DOHH2 (cell line): ENCODE data around the gene LTB4R.

Source experiments
- EZH2phosphoT487 ChIP-seq: fragments of 200-600 bp; sonication (generic); IDR thresholded peaks from 2 replicates; pipeline ENCODE4 v1.6.1; 2017; ENCODE audit warnings: borderline replicate concordance, mild to moderate bottlenecking, antibody characterized with exemption, low read length, moderate library complexity, mixed read lengths
- TF ChIP-seq, protein P1 (sequence below): fragments of 200-600 bp; sonication (generic); IDR thresholded peaks from one replicate; pipeline ENCODE4 v1.5.1; 2014; ENCODE audit warnings: antibody characterized with exemption, mild to moderate bottlenecking, low read depth, low read length; ENCODE audit not compliant: poor library complexity, severe bottlenecking

DNA sequence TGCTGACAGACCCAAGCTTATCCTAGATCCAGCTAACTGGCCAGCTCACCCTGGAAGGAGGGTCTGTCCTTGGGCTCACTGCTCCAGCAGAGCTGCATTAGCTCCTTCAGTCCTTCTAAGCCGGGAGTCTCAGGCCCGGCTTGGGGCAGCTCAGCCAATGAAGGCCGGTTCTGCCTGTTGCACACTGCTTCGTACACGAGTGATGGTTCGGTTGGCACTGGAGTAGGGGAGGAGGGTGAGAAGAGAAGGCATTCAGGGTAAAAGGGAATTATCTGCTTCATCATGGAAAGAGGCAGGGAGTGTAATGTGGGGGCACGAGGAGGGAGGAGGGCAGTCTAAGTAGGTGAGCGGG lies 26.5 kb downstream of the LTB4R start:
- TF ChIP-seq, protein P1, sequence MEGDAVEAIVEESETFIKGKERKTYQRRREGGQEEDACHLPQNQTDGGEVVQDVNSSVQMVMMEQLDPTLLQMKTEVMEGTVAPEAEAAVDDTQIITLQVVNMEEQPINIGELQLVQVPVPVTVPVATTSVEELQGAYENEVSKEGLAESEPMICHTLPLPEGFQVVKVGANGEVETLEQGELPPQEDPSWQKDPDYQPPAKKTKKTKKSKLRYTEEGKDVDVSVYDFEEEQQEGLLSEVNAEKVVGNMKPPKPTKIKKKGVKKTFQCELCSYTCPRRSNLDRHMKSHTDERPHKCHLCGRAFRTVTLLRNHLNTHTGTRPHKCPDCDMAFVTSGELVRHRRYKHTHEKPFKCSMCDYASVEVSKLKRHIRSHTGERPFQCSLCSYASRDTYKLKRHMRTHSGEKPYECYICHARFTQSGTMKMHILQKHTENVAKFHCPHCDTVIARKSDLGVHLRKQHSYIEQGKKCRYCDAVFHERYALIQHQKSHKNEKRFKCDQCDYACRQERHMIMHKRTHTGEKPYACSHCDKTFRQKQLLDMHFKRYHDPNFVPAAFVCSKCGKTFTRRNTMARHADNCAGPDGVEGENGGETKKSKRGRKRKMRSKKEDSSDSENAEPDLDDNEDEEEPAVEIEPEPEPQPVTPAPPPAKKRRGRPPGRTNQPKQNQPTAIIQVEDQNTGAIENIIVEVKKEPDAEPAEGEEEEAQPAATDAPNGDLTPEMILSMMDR: no peak
- no peak for TF ChIP-seq EZH2phosphoT487
